Kidney (tissue), 14 donors: ENCODE measurements around the gene MIDN. TPM values are rescaled to one million over a fixed set of nuclear protein-coding genes. Genes with fewer than 3 reads are reported as not detected.

Experiments used
- DNase-seq, 5 donors: peaks; one replicate each; pipeline ENCODE4 v3.0.0-alpha.2; 2013 to 2020
- FAIRE-seq: peaks from 2 replicates; lab custom pipeline; 2012; peaks lifted over from hg19 to GRCh38; lab: Jason Lieb, UNC
- H3K27ac ChIP-seq, 2 donors: one replicate each; pipeline ENCODE4 v1.7.0; 2013; ENCODE audit warnings: low read depth in 2 of 2, low read length in 2 of 2, inconsistent platforms in 1 of 2
- H3K27me3 ChIP-seq: one replicate; pipeline ENCODE4 v1.7.1; 2013; ENCODE audit warnings: low read length, inconsistent platforms; ENCODE audit not compliant: control insufficient read depth, insufficient read depth
- H3K36me3 ChIP-seq, 3 donors: one replicate each; pipeline versions ENCODE4 v1.7.0 to v1.7.1; 2013; ENCODE audit warnings: low read length in 3 of 3, control low read depth in 1 of 3, inconsistent platforms in 1 of 3; ENCODE audit not compliant: insufficient read depth in 3 of 3, control insufficient read depth in 2 of 3
- H3K4me1 ChIP-seq, 3 donors: one replicate each; pipeline versions ENCODE4 v1.7.0 to v1.7.1; 2013; ENCODE audit warnings: low read length in 3 of 3, inconsistent platforms in 1 of 3, low read depth in 1 of 3; ENCODE audit not compliant: control insufficient read depth in 2 of 3, insufficient read depth in 2 of 3
- H3K4me3 ChIP-seq, 3 donors: one replicate each; pipeline versions ENCODE4 v1.7.0 to v1.8.1; 2013; ENCODE audit warnings: low read length in 3 of 3, control low read depth in 1 of 3, inconsistent platforms in 1 of 3
- H3K9ac ChIP-seq, 3 donors: one replicate each; pipeline versions ENCODE4 v1.7.0 to v1.7.1; 2013; ENCODE audit warnings: low read length in 3 of 3, control low read depth in 1 of 3, inconsistent platforms in 1 of 3
- H3K9me3 ChIP-seq, 3 donors: one replicate each; pipeline versions ENCODE4 v1.7.0 to v1.7.1; 2013; ENCODE audit warnings: low read length in 3 of 3, control low read depth in 1 of 3, inconsistent platforms in 1 of 3; ENCODE audit not compliant: control insufficient read depth in 2 of 3, insufficient read depth in 1 of 3
- intact Hi-C: fragments of 100-400 bp; cut with DNase I; formaldehyde crosslinking; loops from one replicate; pipeline ENCODE4 v1.11.1; 2022
- polyA plus RNA-seq: library from polyadenylated mRNA; stranded (reverse); fragments of 350-450 nt; fragmentation: Illumina TruSeq; extraction: RNeasy Lipid Tissue Mini Kit (QIAGEN cat#74804); gene quantifications from one replicate; pipeline ENCODE4 v1.2.3, GENCODE V29; 2014; ENCODE audit warnings: low read depth, low replicate concordance; ENCODE audit not compliant: insufficient read depth
- total RNA-seq: library from RNA; stranded (reverse); fragmentation: NEBNext Ultra II Directional; extraction: Animal tissue kit (Norgen Biotek cat#: 25700); gene quantifications from one replicate; pipeline ENCODE4 v1.2.1, GENCODE V29; 2021
- TF ChIP-seq, protein P1 (sequence below): IDR thresholded peaks from 3 replicates; pipeline ENCODE4 v1.5.1; 2012; ENCODE audit warnings: mild to moderate bottlenecking, moderate library complexity, borderline replicate concordance; ENCODE audit not compliant: insufficient read depth; ENCODE audit errors: extremely low read depth
- donor health status: control.
- donor health status: control.
- donor health status: control.
- donor health status: control.
- donor health status: control.
- donor health status: DM: yes; HTN: yes; CAD: no.
- donor health status: Normal renal cell carcinoma (clear cell type).

Gene MIDN
- total and polyA plus RNA-seq, 2 donors from 2014 or later = 21.3 to 205 TPM

DNA sequence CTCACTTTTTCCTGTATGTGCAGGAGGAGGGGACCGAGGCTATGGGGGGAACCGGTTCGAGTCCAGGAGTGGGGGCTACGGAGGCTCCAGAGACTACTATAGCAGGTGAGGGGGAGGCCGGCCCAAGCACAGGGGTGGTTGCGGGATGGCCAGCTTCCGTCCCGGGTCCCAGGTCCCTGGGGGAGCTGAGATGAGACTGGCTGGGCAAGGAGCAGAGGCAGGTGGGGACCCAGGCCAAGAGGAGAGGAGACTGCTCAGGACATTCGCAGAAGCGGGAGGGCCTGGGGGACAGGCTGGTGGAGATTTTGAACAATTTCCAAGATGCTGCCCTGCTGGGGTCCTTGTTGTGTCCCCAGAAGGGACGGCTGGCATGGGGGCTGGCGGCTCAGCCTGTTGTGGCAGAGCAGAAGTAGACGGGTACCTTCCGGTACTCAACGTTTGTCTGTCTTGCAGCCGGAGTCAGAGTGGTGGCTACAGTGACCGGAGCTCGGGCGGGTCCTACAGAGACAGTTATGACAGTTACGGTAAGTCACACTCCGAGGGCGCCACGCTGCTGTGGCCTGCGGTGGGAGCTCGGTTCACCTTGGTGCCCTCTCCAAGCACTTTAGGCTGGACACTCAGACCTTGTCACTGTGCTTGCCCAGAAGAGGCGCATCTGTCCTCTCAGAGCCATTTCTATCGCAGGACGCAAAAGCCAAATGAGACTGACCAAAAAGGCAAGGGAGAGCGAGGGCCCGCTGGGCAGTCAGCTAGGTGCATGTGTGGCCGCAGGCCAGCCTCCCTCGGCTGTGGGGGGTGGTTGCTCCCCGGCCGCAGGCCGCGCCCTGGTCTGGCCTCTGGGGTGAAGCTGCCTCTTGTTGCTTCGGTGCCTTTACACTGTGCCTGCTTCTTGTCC, 23.4 kb downstream of the MIDN start:
- no peaks in the 10 kb centered on the region for H3K27me3 ChIP-seq
- H3K4me3 ChIP-seq = peak overlapping the region in 2 of 3 donors; percentile 89 to 94
- intact Hi-C loops = no loop called here
- peaks cover 3 to 66% (median 32%) of the 10 kb centered on the region in 3 donors for H3K4me1 ChIP-seq
- peak overlapping the region in 2 of 3 donors; percentile 72 to 97 for H3K9ac ChIP-seq
- no peak for FAIRE-seq
- peaks cover 5 to 35% (median 17%) of the 10 kb centered on the region in 3 donors for H3K36me3 ChIP-seq
- no peak for DNase-seq
- TF ChIP-seq, protein P1, sequence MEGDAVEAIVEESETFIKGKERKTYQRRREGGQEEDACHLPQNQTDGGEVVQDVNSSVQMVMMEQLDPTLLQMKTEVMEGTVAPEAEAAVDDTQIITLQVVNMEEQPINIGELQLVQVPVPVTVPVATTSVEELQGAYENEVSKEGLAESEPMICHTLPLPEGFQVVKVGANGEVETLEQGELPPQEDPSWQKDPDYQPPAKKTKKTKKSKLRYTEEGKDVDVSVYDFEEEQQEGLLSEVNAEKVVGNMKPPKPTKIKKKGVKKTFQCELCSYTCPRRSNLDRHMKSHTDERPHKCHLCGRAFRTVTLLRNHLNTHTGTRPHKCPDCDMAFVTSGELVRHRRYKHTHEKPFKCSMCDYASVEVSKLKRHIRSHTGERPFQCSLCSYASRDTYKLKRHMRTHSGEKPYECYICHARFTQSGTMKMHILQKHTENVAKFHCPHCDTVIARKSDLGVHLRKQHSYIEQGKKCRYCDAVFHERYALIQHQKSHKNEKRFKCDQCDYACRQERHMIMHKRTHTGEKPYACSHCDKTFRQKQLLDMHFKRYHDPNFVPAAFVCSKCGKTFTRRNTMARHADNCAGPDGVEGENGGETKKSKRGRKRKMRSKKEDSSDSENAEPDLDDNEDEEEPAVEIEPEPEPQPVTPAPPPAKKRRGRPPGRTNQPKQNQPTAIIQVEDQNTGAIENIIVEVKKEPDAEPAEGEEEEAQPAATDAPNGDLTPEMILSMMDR = no peak
- H3K9me3 ChIP-seq = no peaks in the 10 kb centered on the region
- H3K27ac ChIP-seq = no peak overlapping the region

DNA sequence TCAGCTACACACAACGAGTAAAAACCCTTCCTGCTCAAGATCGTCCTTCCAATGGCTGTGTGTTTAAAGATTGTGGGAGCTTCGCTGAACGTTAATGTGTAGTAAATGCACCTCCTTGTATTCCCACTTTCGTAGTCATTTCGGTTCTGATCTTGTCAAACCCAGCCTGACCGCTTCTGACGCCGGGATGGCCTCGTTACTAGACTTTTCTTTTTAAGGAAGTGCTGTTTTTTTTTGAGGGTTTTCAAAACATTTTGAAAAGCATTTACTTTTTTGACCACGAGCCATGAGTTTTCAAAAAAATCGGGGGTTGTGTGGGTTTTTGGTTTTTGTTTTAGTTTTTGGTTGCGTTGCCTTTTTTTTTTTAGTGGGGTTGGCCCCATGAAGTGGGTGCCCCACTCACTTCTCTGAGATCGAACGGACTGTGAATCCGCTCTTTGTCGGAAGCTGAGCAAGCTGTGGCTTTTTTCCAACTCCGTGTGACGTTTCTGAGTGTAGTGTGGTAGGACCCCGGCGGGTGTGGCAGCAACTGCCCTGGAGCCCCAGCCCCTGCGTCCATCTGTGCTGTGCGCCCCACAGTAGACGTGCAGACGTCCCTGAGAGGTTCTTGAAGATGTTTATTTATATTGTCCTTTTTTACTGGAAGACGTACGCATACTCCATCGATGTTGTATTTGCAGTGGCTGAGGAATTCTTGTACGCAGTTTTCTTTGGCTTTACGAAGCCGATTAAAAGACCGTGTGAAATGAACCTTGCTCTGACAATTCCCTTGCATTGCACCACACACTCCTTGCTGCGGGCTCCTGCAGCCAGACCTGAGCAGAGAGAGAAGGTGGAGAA, 24.3 kb downstream of the MIDN start:
- peaks cover 3 to 62% (median 32%) of the 10 kb centered on the region in 3 donors for H3K4me1 ChIP-seq
- H3K4me3 ChIP-seq = peak overlapping the region in 1 of 3 donors; percentile 94
- FAIRE-seq = no peak
- intact Hi-C loops = no loop called here
- peak overlapping the region in 2 of 3 donors; percentile 55 to 97 for H3K9ac ChIP-seq
- H3K36me3 ChIP-seq = peaks cover 5 to 35% (median 17%) of the 10 kb centered on the region in 3 donors
- no peaks in the 10 kb centered on the region for H3K9me3 ChIP-seq
- no peaks in the 10 kb centered on the region for H3K27me3 ChIP-seq
- no peak for DNase-seq
- TF ChIP-seq, protein P1 = no peak
- H3K27ac ChIP-seq = peak overlapping the region in 1 of 2 donors; percentile 9

DNA sequence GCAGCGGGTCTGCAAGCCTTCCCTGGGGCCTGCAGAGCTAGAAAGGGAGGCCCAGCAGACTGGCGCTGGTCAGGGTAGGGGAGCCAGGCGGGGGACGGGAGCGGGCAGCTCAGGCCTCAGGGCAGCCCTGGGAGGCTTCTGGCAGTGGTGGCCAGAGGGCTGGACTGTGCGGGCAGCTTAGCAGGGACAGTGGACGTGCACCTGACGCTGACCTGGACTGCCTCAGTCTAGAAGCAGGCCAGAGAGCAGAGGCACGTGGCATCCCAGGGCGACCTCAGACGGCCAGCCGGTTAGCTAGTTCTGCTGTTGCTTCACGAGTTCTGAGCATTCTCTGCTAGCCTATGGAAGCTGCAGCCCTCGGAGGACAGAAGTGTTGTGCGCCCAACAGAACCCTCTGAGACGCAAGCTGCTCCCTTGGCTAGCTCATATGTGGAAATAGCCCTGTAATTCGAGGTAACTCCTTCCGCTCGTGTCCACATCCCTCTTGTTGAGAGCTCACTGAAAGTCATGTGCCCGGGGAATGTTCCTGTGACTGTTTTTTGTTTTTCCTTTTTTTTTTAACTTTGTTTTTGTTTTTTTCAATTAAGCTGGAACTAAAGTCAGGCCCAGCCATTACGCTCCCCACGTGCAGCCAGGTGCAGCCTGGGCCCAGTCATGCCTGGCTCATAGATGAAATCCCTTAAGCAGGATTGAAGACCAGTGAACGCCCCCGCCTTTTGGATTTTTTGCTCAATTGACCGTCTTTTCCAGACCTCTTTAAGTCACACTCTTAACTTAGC, 25.1 kb downstream of the MIDN start:
- no peak overlapping the region for H3K4me3 ChIP-seq

More for the DNA sequence above, 25.1 kb downstream of the MIDN start:
- no peak overlapping the region for H3K9ac ChIP-seq
- TF ChIP-seq, protein P1 = no peak
- no peaks in the 10 kb centered on the region for H3K27me3 ChIP-seq
- peaks cover 5 to 35% (median 17%) of the 10 kb centered on the region in 3 donors for H3K36me3 ChIP-seq
- peaks cover 3 to 58% (median 26%) of the 10 kb centered on the region in 3 donors for H3K4me1 ChIP-seq
- DNase-seq (no peak), FAIRE-seq (no peak)
- H3K9me3 ChIP-seq = no peaks in the 10 kb centered on the region
- H3K27ac ChIP-seq = peak overlapping the region in 1 of 2 donors; percentile 34
- intact Hi-C loops = no loop called here
